Fibroblast of skin of right biceps (primary cell): ENCODE results near the gene TBC1D24.

ENCODE experiments used
- DNase-seq: peaks from one replicate; pipeline ENCODE4 v3.0.0-alpha.2; 2013

Gene TBC1D24

DNA sequence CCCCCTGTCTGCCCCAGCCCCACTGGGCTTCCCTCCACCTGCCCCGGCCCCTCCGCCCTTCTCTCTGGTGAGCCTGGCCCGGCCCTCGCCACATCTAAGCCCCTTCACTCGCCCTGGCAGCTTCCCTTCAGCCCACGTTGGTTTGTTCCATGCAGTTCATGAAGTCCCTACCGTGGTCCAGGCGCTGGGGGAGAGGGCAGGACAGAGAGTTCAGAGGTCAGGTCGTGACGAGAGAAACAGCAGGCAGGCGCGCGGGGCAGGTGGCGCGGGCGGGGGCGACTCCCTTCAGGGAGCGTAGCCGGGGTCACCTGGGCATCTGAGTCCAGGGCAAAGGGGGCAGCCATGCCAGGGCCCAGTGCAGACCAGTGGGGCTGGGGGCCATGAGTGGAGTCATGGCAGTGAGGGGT, 23.9 kb upstream of the TBC1D24 start:
- no peak for DNase-seq

DNA sequence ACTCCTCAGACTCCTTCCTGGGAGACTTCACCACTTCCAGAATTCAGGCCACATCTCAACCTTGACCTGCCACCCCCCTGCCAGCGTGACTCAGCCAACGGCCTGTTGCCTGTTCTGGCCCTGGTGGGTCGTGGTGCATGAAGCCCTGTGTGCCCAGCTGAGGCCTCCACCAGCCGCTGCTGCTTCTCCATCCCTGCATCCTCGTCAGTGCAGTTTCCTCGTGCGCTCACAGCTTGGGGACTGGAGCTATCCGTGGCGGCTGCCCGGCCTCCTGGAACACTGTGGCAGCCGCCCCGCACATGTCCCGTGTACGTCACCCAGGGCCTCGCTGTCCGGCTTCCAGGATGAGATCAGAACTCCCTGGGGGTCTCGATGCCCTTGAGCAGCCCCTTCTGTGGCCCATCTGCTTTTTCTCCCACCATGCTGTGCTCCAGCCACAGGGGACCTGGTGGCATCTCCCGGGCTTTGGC, 23.0 kb upstream of the TBC1D24 start:
- no peak for DNase-seq

DNA sequence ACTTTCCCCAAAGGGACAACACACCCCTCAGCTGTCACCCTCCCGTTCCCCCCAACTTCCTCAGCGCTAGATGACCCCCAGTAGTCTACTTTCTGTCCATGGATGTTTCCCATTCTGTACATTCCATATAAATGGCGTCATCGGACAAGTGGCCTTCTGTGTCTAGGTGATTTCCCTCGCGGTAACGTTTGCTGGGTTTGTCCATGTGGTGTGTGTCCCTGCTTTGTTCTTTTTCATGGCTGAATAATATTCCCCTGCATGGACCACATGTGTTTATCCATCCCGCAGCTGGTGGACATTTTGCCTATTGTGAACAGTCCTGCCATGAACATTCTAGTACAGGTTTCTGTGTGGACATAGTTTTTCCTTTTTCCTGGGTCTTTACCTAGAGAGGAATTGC, 22.3 kb upstream of the TBC1D24 start:
- no peak for DNase-seq

DNA sequence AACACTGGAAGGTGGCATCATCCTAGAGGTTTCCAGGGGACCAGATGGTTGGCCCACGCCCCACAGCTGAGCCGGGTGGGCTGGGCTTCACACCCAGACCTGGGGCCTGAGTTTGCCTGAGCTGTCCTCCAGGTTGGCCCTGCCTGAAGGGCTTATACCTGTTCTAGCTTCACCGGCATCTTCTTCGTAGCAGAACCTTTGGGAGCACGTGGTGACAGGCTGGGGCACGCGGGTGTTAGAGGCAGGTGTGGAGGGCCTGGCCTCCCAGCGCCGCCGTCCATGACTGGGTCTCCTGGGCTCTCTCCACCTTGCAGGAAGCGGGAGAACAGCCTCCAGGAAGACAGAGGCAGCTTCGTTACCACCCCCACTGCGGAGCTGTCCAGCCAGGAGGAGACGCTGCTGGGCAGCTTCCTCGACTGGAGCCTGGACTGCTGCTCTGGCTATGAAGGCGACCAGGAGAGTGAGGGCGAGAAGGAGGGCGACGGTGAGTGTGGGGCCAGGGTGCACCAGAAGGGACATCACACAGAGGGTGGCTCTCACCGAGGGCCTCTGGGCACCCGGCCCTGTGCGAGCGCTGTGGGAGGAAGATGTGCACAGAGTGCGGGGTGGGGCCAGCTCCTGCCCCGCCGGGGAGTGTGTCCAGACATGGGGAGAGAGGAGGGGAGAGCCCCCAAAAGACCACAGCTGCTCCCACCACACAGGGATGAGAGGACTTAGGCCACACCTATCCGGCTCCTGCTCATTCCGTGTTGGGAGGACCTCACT, 19.7 kb upstream of the TBC1D24 start:
- DNase-seq: no peak

DNA sequence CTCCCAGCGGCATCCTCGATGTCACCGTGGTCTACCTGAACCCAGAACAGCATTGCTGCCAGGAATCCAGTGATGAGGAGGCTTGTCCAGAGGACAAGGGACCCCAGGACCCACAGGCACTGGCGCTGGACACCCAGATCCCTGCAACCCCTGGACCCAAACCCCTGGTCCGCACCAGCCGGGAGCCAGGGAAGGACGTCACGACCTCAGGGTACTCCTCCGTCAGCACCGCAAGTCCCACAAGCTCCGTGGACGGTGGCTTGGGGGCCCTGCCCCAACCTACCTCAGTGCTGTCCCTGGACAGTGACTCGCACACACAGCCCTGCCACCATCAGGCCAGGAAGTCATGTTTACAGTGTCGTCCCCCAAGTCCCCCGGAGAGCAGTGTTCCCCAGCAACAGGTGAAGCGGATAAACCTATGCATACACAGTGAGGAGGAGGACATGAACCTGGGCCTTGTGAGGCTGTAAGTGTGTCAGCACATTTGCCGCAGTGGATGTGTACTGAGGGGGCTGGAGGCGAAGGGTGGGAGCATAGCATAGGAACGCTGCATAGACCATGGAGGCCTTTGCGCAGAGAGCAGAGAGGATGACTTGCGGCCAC, 18.3 kb upstream of the TBC1D24 start:
- DNase-seq: no peak

DNA sequence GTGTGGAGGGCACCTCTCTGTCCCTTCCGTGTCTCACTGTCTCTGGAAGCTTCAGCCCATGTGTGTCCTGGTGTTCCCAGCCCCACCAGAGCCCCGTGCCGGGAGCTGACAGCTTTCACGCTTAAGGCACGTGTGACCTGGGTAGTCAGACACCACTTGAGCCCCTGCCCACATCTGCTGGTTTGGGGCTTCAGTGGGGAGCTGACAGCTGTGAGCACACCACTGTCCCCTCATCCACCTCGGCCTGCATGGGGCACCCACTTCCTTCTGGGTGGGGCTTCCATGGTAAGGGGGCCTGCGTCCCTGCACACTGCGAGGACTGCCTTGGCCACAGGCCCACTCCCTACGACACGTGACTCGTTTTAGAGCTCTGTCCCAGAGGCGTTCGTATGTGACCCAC, 17.7 kb upstream of the TBC1D24 start:
- DNase-seq: no peak

DNA sequence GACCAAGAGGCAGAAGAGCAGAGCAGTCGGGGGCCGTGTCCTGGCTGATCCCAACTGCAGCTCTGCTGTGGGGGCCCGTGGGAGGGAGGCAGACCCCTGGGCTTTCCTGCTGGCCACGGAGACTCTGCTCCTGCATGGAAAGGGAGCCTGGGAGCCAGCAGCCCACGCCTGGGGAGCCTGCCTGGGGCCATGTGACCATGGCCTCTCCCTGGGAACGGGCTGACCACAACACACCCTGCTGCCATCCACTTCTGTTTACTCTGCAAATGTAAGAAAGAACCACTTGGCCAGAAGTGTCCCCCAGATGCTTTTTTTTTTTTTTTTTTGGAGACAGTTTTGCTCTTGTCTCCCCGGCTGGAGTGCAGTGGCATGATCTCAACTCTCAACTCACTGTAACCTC, 17.0 kb upstream of the TBC1D24 start:
- DNase-seq: no peak

DNA sequence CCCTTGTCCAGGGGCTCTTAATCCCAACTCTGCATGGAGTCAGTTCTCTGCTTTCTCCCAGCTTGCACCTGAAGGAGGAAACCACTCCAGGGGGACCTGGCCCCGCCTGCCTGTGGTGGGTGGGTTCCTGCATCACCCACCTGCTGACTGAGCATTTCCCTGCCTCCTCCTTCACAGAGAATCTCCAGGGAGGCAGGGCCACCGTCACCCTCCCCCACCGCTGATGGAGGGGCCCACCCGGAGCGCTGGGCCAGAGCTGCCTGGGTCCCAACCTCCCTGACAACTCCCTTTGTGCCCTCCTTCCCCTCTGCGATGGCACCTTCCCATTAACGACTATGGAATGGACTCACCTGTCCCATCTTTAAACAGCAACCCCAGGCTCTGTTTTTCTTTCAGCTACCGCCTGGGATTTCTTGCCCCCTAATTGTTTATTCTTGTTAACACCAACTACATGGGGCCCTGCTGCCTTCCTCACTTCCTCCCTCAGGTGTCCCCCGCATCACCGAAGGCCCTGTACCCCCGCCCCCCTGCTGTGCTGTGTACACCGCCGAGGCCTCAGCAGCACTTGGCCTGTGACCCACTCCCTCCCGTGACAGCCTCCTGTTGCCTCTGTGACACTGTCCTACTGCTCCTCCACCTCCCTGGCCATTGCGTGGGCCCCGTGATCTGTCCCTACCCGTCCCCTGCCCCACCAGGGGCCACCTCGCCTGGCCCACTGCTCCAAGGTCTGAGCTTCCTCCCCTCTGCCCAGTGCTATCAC, 15.9 kb upstream of the TBC1D24 start:
- DNase-seq: no peak

DNA sequence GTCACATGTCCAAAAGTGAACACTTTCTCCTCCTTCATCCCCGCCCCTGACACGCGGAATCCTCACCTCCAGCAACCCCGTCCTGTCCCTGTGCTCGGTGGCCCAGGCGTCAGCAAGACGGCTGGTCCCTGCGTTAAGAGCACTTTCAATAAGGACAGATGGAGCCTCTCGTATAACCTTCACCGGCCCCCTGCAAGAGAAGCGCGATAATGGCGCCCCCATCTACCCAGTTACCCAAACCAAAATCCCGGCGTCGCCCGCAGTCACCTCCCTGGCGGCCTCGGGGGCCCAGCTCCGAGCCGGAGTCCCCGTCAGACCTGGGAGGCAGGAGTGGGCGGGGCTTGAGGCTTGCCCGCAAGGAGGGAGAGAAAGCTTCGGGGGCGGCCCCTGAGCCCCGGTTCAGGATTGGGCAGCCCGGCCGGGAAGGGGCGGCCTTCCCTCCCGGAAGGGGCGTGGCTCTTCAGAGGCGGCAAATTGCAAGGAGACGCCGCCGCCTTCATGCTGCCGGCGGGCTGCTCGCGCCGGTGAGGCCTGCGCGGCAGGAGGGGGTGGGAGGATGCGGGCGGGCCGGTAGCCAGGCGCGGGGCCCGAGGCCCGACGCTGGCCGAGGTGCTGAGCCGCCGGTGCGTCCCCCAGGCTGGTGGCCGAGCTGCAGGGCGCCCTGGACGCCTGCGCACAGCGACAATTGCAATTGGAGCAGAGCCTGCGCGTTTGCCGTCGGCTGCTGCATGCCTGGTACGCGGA, 15.1 kb upstream of the TBC1D24 start, which contains the start of gene TEDC2:
TSS of gene TEDC2 (plus strand) at position 463 of the 744 bp plus-strand sequence. CDS start at position 499, 36 bp downstream.
- peak; percentile 93 for DNase-seq

DNA sequence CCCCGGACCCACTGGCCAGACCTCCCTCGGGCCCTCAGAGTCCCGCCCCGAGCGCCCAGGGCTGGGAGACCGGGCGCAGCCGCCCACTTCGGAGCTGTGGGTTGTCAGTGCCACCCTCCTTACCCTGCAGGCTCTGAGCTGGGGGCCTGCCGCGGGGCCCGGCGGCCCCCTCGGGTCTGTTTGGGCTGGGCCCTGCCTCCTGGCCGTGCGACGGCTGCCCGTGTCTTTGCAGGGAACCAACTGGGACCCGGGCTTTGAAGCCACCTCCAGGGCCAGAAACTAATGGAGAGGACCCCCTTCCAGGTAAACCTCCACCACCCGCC, 14.6 kb upstream of the TBC1D24 start:
- DNase-seq: no peak

DNA sequence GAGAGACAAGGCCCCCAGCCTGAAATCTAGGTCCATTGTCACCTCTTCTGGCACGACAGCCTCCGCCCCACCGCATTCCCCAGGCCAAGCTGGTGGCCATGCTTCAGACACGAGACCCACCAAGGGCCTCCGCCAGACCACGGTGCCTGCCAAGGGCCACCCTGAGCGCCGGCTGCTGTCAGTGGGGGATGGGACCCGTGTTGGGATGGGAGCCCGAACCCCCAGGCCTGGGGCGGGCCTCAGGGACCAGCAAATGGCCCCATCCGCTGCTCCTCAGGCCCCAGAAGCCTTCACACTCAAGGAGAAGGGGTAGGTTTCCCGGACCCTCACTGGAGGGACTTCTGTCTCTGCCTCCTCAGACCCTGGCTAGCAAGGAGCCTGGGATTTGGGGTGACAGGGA, 14.0 kb upstream of the TBC1D24 start:
- no peak for DNase-seq

DNA sequence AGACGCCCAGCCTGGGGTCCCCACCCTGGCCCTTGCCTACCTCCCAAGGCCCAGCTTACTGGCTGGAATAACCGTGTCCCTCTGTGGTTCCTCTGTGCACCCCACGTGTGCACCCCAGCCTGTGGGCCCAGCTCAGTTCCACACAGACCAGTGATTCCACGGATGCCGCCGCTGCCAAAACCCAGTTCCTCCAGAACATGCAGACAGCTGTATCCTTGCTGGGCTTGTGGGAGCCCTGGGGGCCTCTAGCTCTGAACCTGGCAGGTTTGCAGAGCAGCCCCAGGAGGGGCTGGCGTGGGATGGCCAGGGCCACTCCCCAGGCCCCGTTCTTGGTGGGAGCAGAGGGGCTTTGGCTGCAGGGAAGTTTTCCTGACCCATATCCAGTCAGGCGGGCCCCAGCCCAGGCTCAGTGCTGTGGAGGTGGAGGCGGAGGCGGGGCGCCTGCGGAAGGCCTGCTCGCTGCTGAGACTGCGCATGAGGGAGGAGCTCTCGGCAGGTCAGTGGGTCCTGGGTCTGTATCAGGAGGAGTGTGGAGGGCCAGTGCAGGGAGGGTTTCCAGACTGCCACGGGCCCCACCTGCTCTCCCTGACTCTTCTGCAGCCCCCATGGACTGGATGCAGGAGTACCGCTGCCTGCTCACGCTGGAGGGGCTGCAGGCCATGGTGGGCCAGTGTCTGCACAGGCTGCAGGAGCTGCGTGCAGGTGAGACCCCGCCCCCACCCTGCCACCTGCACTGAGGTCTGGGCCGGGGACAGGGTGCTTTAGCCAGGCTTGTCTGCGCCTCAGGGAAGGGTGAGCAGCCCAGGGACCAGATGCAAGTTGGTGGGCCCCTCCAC, 12.7 kb upstream of the TBC1D24 start:
- no peak for DNase-seq

DNA sequence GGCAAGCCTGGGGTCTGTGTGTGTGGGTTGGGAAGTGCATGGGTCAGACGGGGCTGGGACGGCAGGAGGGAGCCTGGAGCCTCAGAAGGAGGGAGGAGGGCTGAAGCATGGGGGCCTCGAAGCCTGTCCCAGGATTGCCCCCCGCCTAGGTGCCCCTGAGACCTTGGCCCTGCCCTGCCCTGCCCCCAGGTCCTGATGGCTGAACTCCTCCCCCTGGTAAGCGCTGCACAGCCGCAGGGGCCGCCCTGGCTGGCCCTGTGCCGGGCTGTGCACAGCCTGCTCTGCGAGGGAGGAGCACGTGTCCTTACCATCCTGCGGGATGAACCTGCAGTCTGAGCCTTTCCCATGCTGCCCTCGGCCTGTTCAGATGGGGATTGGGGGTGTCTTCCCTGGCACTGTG, 10.6 kb upstream of the TBC1D24 start:
- no peak for DNase-seq

DNA sequence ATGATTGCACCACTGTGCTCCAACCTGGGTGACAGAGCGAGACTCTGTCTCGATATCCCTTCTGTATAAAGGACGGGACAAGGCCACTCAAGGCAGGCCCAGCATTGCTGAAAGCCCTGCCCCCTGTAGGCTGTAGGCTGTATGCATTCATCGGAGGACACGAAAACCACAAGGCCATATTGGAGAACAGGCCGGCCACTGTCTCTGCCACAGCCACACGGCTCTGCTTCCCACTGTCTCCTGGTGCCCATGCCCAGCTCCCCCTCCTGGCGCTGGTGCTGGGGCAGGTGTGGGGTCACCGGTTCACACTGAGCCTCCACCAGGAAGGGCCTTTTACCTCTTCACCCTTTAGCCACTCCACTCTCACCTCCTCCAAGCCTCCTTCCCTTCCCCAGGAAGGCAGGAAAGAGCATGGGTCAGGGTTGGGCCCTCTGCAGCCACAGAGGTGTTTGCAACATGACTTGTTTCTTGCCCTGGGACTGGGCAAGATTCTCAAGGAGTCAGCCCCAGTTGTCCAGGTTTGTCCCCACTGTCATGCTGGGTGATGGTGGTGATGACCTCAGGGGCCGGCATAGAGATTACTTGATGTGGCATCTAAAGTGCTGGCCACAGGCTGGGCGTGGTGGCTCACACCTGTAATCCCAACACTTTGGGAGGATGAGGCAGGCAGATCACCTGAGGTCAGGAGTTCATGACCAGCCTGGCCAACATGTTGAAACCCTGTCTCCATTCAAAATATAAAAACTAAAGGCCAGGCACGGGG, 9.1 kb upstream of the TBC1D24 start:
- DNase-seq: no peak

DNA sequence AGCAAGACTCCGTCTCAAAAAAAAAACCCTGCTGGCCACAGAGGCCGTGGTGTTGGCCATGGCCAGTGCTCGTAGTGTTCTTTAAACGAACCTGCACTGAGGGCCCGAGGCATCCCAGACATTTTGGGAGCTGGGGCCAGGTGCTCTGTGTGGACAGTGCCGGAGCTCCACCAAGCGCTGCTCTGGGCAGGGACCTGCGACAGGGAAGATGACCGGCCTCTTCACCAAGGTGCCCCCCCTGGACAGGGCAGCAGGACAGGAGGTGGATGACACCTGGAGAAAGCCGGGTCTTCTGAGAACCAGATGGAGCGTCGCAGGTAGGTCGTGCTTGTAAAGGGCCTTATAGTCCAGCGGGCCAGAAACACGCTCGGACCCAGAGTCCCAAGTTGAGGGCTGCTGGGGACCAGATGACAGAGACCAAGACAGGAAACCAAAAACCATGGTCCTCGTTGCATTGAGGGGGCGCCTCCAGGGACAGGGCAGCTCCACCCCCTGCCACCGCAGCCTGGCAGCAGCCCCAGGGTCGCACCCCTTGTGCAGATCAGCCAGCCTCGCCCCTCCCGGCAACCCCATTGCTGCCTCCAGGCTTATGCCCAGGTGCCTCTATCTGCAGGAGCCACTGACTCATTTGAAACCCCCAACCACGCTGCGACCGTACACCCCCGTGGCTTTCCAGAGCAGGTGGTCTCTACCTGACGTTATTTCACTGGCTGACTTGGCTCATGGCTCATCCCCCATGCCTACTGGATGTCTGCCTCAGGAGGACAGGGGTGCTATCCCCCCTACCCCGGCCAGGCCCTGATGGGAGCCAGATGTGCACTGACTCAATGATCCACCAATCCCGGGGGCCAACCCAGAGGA, 8.0 kb upstream of the TBC1D24 start:
- no peak for DNase-seq

DNA sequence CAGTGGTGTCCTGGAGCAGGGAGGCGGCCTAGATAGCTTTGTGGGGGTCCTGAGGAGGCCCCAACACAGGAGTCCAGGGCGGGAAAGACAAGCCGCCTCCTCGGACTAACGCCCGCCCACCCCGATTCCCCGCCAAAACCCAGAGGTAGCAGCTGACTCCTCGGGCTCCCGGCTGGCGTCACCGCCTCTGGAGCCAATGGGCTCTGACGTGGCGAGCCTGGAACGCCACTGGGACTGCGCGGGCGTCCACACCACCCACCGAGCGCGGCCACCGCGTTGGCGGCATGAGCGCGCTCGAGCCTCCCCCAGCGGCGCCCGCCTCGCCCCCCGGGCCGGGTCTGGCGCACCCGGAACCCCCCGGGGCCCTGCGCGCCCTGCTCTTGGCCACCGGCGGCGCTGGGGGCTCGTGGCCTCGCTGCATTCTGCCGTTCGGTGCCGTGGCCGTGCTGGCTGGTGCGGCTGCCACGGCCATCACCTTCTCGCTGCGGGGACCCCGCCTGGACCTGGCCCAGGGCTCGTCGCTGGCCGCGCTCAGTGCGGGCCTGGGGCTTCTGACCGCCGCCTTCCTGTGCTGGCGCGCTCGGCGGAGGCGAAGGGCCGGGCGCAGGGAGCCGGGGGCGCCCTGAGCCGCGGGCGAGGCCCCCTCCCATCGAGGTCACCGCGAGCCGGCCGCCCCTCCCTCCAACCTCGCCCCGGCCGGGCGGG, 7.2 kb upstream of the TBC1D24 start:
- DNase-seq: peak; percentile 85

DNA sequence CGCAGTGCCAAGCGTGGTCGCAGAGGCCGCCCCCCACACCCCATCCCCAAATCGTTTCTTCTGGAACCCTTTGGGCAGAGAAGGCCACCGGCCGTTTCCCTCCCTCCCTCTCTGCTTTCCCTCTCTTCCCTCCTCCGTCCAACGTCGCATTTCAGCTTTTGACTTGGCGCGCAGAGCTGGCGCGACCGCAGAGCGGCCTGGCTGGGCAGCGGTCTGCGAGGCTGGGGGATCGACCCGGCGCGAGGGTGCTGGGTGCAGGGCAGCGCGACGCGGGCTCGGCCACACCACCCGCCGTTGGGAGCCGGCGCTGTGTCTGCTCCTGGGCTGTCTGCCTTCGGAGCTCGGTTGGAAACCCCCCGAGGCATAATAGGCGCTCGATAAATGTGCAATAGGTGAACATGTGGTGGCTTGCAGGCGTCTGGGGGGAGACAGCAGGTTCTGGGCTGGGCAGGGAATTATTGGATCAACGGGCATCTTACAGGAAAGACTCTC, 6.6 kb upstream of the TBC1D24 start:
- no peak for DNase-seq

DNA sequence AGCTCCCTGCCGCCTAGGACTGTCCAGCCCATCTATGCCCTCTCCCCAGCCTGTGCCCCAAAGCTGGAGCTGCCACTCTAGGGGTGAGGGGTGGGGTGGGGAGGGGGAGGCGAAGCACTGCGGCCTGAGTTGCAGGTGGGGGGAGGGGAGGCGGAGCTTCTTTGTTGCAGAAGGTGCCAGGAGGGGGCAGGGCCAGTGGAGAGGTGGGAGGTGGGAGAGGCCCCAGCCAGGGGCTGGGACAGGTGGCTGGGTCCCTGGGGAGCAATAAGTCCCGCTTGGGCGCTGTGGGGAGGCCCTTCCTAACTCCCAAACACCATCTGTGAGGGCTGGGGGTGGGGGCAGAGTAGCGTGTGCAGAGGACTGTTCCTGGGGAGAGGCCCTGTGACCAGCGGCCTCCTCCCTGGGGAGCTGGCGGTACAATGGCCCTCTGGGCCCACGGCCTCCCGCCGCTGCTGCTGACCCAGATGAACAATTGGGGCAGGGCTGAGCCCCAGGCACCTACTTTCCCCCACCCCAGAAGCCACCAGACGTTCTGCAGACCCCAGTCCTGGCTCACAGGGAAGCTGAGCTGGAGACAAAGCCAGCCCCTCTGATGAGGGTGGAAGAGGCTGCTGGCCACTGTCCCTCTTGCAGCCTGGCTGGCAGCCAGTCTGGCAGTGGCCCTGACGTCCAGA, 6.1 kb upstream of the TBC1D24 start:
- no peak for DNase-seq
